BLaER1 treated with 17β-estradiol and CSF1 and Interleukin-3, amounts not matched to agents 10 nM and 100 nM (cell line): ENCODE results near the gene STIM2.

Source experiments
- H3K27ac ChIP-seq, 11 experiments: shearing (Covaris generic); formaldehyde crosslinking; 2 replicates each; pipeline ENCODE4 v1.8.1; 2022
- H3K27me3 ChIP-seq, 11 experiments: shearing (Covaris generic); formaldehyde crosslinking; 2 replicates each; pipeline ENCODE4 v1.8.1; 2022
- H3K36me3 ChIP-seq, 11 experiments: shearing (Covaris generic); formaldehyde crosslinking; 2 replicates each; pipeline ENCODE4 v1.8.1; 2022
- H3K4me1 ChIP-seq, 10 experiments: shearing (Covaris generic); formaldehyde crosslinking; 2 replicates each; pipeline ENCODE4 v1.8.1; 2022
- H3K4me2 ChIP-seq, 11 experiments: shearing (Covaris generic); formaldehyde crosslinking; 2 replicates each; pipeline ENCODE4 v1.8.1; 2022
- H3K4me3 ChIP-seq, 10 experiments: shearing (Covaris generic); formaldehyde crosslinking; 2 replicates each; pipeline ENCODE4 v1.8.1; 2022
- H3K9ac ChIP-seq, 11 experiments: shearing (Covaris generic); formaldehyde crosslinking; 2 replicates each; pipeline ENCODE4 v1.8.1; 2022
- H3K9me3 ChIP-seq, 11 experiments: shearing (Covaris generic); formaldehyde crosslinking; replicated peaks in 1 of 11; 2 replicates each; pipeline ENCODE4 v1.8.1; 2022
- H4K20me1 ChIP-seq, 11 experiments: shearing (Covaris generic); formaldehyde crosslinking; 2 replicates each; pipeline ENCODE4 v1.8.1; 2022
- Cebpa-rat ChIP-seq, 11 experiments: shearing (Covaris generic); IDR thresholded peaks; 2 replicates each; pipeline ENCODE4 v1.8.1; 2022

The STIM2 gene

GRCh38 chr4:26871611-26872010, 11.0 kb downstream of the STIM2 start:
- no peak overlapping the region for H3K27ac ChIP-seq
- H3K27me3 ChIP-seq, result no peaks in the 10 kb centered on the region
- H4K20me1 ChIP-seq, result peaks cover 0 to 78% (median 23%) of the 10 kb centered on the region in 11 experiments; a peak in 13 of 22 replicates
- no peak overlapping the region for H3K9ac ChIP-seq
- H3K4me2 ChIP-seq, result peak overlapping the region in 8 of 11 experiments; percentile 22 to 52 (median 44); a peak in 14 of 22 replicates
- H3K4me1 ChIP-seq, result peaks cover 31 to 64% (median 58%) of the 10 kb centered on the region in 10 experiments
- TF ChIP-seq Cebpa-rat (IDR thresholded peaks at IDR 0.05), result no peak
- peaks cover 0 to 75% (median 31%) of the 10 kb centered on the region in 11 experiments; a peak in 18 of 22 replicates for H3K36me3 ChIP-seq
- H3K4me3 ChIP-seq, result no peak overlapping the region
- H3K9me3 ChIP-seq, result peaks cover 0 to 40% (median 19%) of the 10 kb centered on the region in 11 experiments; a peak in 19 of 22 replicates

- H3K9ac ChIP-seq, result no peak overlapping the region
- TF ChIP-seq Cebpa-rat (IDR thresholded peaks at IDR 0.05), result no peak
- peaks cover 0 to 69% (median 21%) of the 10 kb centered on the region in 11 experiments; a peak in 12 of 22 replicates for H4K20me1 ChIP-seq
- peak overlapping the region in 8 of 11 experiments; percentile 17 to 51 (median 32); a peak in 13 of 22 replicates for H3K27ac ChIP-seq
- H3K36me3 ChIP-seq, result peaks cover 8 to 93% (median 49%) of the 10 kb centered on the region in 11 experiments; a peak in 20 of 22 replicates
- H3K4me3 ChIP-seq, result no peak overlapping the region
- H3K9me3 ChIP-seq, result peaks cover 11 to 59% (median 38%) of the 10 kb centered on the region in 11 experiments
- peaks cover 16 to 46% (median 40%) of the 10 kb centered on the region in 10 experiments for H3K4me1 ChIP-seq
- no peaks in the 10 kb centered on the region for H3K27me3 ChIP-seq
- H3K4me2 ChIP-seq, result peak overlapping the region; percentile 15 to 60 (median 48)
Measured at GRCh38 chr4:26873391-26874026, 12.9 kb downstream of the STIM2 start.

- peak overlapping the region in 9 of 11 experiments; percentile 18 to 60 (median 51); a peak in 13 of 22 replicates for H3K4me2 ChIP-seq
- peaks cover 0 to 67% (median 15%) of the 10 kb centered on the region in 11 experiments; a peak in 11 of 22 replicates for H4K20me1 ChIP-seq
- H3K4me1 ChIP-seq, result peaks cover 16 to 40% (median 34%) of the 10 kb centered on the region in 10 experiments
- H3K36me3 ChIP-seq, result peaks cover 8 to 93% (median 55%) of the 10 kb centered on the region in 11 experiments; a peak in 20 of 22 replicates
- H3K27me3 ChIP-seq, result no peaks in the 10 kb centered on the region
- no peak overlapping the region for H3K9ac ChIP-seq
- peaks cover 17 to 65% (median 44%) of the 10 kb centered on the region in 11 experiments for H3K9me3 ChIP-seq
- no peak for TF ChIP-seq Cebpa-rat (IDR thresholded peaks at IDR 0.05)
- peak overlapping the region in 8 of 11 experiments; percentile 9 to 51 (median 32); a peak in 9 of 22 replicates for H3K27ac ChIP-seq
- no peak overlapping the region for H3K4me3 ChIP-seq
Measured at GRCh38 chr4:26874110-26874509, 13.5 kb downstream of the STIM2 start.

GRCh38 chr4:26877406-26877805, 16.8 kb downstream of the STIM2 start:
- H3K4me2 ChIP-seq, result no peak overlapping the region
- no peak overlapping the region for H3K9ac ChIP-seq
- H3K4me3 ChIP-seq, result no peak overlapping the region
- H3K36me3 ChIP-seq, result peaks cover 8 to 82% (median 54%) of the 10 kb centered on the region in 11 experiments; a peak in 20 of 22 replicates
- H3K27me3 ChIP-seq, result no peaks in the 10 kb centered on the region
- peaks cover 18 to 75% (median 57%) of the 10 kb centered on the region in 11 experiments for H3K9me3 ChIP-seq
- H3K27ac ChIP-seq, result no peak overlapping the region
- H4K20me1 ChIP-seq, result peaks cover 0 to 67% (median 17%) of the 10 kb centered on the region in 11 experiments; a peak in 11 of 22 replicates
- H3K4me1 ChIP-seq, result peaks cover 15 to 30% (median 26%) of the 10 kb centered on the region in 10 experiments
- no peak for TF ChIP-seq Cebpa-rat (IDR thresholded peaks at IDR 0.05)

GRCh38 chr4:26877961-26878360, 17.3 kb downstream of the STIM2 start:
- Histone ChIP-seq H4K20me1 (peaks cover 0 to 68% (median 22%) of the 10 kb centered on the region in 11 experiments; a peak in 11 of 22 replicates), H3K4me2 (no peak overlapping the region), H3K9me3 (peaks cover 18 to 70% (median 57%) of the 10 kb centered on the region in 11 experiments), H3K4me1 (peaks cover 12 to 32% (median 27%) of the 10 kb centered on the region in 10 experiments), H3K27ac (no peak overlapping the region), H3K36me3 (peaks cover 8 to 76% (median 53%) of the 10 kb centered on the region in 11 experiments; a peak in 20 of 22 replicates), H3K27me3 (no peaks in the 10 kb centered on the region), H3K9ac (no peak overlapping the region), H3K4me3 (no peak overlapping the region; a peak in 1 of 20 replicates)
- no peak for TF ChIP-seq Cebpa-rat (IDR thresholded peaks at IDR 0.05)

DNA sequence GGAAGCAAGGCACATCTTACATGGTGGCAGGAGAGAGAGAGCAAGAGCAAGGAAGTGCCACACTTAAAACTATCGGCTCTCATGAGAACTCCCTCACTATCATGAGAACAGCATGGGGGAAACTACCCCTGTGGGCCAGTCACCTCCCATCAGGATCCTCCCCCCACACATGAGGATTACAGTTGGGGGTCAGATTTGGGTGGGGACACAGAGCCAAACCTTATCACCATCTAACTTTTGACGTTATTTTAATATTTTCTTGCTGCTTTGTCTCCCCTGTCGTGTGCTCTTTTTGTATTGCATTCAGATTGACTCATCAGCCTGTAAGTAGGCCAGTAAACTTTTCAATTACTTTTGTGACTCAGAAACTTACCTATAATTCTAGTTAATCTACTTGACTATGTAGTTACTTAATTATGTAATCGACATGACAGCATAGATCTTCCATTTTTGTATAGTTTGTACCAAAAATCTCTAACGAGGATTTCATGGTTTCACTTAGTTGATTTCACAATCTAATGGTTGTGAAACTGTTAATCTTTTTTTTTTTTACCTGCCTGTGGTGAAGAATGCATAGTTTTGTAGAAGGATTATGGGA, 18.3 kb downstream of the STIM2 start:
- Histone ChIP-seq H3K9ac (no peak overlapping the region), H3K27me3 (peaks cover 0 to 3% (median 0%) of the 10 kb centered on the region in 11 experiments; a peak in 1 of 22 replicates), H3K4me1 (peaks cover 9 to 31% (median 27%) of the 10 kb centered on the region in 10 experiments), H3K27ac (no peak overlapping the region), H3K9me3 (peaks cover 18 to 62% (median 50%) of the 10 kb centered on the region in 11 experiments), H4K20me1 (peaks cover 0 to 66% (median 24%) of the 10 kb centered on the region in 11 experiments; a peak in 13 of 22 replicates), H3K4me2 (no peak overlapping the region), H3K4me3 (no peak overlapping the region), H3K36me3 (peaks cover 8 to 67% (median 47%) of the 10 kb centered on the region in 11 experiments; a peak in 20 of 22 replicates)
- TF ChIP-seq Cebpa-rat (IDR thresholded peaks at IDR 0.05), result no peak

DNA sequence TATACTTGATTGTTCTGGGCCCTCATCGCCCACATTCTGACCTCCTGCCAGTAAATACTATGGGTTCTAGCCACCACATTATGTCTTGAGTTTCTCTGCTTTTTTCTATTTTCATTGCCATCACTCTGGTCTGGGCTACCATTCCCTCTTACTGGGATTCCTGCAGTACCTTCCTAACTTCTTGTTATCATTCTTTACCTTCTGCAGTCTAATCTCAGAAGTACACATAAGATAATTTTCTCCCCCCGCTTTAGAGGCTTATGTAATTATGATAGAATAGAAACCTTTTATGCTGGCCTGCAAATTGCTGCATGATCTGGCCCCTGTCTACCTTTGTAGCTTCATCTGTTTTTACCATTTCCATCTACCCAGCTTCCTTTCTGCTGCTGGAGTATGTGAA, 19.2 kb downstream of the STIM2 start:
- Histone ChIP-seq H3K9me3 (peaks cover 18 to 58% (median 47%) of the 10 kb centered on the region in 11 experiments), H3K36me3 (peaks cover 8 to 60% (median 41%) of the 10 kb centered on the region in 11 experiments; a peak in 20 of 22 replicates), H4K20me1 (peaks cover 0 to 68% (median 29%) of the 10 kb centered on the region in 11 experiments; a peak in 12 of 22 replicates), H3K4me3 (no peak overlapping the region), H3K27ac (no peak overlapping the region), H3K4me1 (peaks cover 15 to 39% (median 32%) of the 10 kb centered on the region in 10 experiments), H3K4me2 (peak overlapping the region in 1 of 11 experiments; percentile 10; a peak in 1 of 22 replicates), H3K27me3 (peaks cover 0 to 12% (median 0%) of the 10 kb centered on the region in 11 experiments; a peak in 1 of 22 replicates), H3K9ac (no peak overlapping the region)
- no peak for TF ChIP-seq Cebpa-rat (IDR thresholded peaks at IDR 0.05)

GRCh38 chr4:26884026-26884425, 23.4 kb downstream of the STIM2 start:
- peak overlapping the region; percentile 65 to 86 (median 78) for H3K4me2 ChIP-seq

More at GRCh38 chr4:26884026-26884425, 23.4 kb downstream of the STIM2 start:
- TF ChIP-seq Cebpa-rat (IDR thresholded peaks at IDR 0.05), result no peak
- Histone ChIP-seq H3K9ac (peak overlapping the region in 10 of 11 experiments; percentile 5 to 68 (median 48); a peak in 16 of 22 replicates), H3K36me3 (peaks cover 0 to 33% (median 26%) of the 10 kb centered on the region in 11 experiments; a peak in 19 of 22 replicates), H3K4me1 (peaks cover 39 to 63% (median 54%) of the 10 kb centered on the region in 10 experiments), H3K9me3 (peaks cover 9 to 33% (median 29%) of the 10 kb centered on the region in 11 experiments; a peak in 21 of 22 replicates), H3K4me3 (peak overlapping the region in 7 of 10 experiments; percentile 18 to 43 (median 28); a peak in 8 of 20 replicates), H4K20me1 (peaks cover 8 to 68% (median 42%) of the 10 kb centered on the region in 11 experiments; a peak in 18 of 22 replicates), H3K27ac (peak overlapping the region in 9 of 11 experiments; percentile 46 to 73 (median 65); a peak in 18 of 22 replicates), H3K27me3 (peaks cover 0 to 12% (median 0%) of the 10 kb centered on the region in 11 experiments; a peak in 2 of 22 replicates)
